Esophagus muscularis mucosa (tissue), 3 donors: ENCODE measurements around the gene NSRP1.

Experiments
- POLR2A ChIP-seq: fragments of 450-650 bp; IDR thresholded peaks from one replicate; pipeline ENCODE4 v1.6.1; 2017; ENCODE audit warnings: antibody characterized with exemption, moderate library complexity, mild to moderate bottlenecking, low read depth
- POLR2AphosphoS5 ChIP-seq, 2 donors: sonication (generic); formaldehyde crosslinking; IDR thresholded peaks; one replicate each; pipeline ENCODE4 v1.6.1; 2017; ENCODE audit warnings: antibody characterized with exemption in 2 of 2
- TF ChIP-seq, protein P1 (sequence below), 3 experiments: fragments of 200-600 bp in 2 of 3; fragments of 450-650 bp in 1 of 3; sonication (generic) in 2 of 3; IDR thresholded peaks; one replicate each; pipeline ENCODE4 v1.5.1; 2017 to 2019; ENCODE audit warnings: antibody characterized with exemption in 3 of 3, mild to moderate bottlenecking in 2 of 3, moderate library complexity in 1 of 3

DNA sequence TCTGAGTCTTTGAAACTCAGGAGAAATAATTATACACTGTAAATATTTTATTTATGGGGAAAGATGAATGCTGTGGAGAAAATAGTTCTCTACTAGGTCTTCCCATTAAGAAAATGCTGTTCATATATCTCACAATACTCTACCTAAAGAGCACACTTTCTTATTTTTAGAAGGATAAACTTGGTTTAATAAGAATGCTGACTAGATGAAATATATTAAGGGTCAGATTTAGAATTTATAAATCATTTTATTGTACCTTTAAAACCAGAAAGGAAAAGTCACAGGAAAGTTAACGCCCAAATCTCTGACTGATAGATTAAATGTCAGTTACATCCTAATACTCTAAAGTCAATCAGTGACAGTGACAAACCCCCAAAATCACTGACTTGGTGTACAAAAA is 70.1 kb downstream of the NSRP1 start:
- TF ChIP-seq, protein P1, sequence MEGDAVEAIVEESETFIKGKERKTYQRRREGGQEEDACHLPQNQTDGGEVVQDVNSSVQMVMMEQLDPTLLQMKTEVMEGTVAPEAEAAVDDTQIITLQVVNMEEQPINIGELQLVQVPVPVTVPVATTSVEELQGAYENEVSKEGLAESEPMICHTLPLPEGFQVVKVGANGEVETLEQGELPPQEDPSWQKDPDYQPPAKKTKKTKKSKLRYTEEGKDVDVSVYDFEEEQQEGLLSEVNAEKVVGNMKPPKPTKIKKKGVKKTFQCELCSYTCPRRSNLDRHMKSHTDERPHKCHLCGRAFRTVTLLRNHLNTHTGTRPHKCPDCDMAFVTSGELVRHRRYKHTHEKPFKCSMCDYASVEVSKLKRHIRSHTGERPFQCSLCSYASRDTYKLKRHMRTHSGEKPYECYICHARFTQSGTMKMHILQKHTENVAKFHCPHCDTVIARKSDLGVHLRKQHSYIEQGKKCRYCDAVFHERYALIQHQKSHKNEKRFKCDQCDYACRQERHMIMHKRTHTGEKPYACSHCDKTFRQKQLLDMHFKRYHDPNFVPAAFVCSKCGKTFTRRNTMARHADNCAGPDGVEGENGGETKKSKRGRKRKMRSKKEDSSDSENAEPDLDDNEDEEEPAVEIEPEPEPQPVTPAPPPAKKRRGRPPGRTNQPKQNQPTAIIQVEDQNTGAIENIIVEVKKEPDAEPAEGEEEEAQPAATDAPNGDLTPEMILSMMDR (IDR thresholded peaks at IDR 0.05), result no peak
- no peak for TF ChIP-seq POLR2A
- no peak for TF ChIP-seq POLR2AphosphoS5 (IDR thresholded peaks at IDR 0.05)
